OCI-LY3 (cell line): ENCODE data around the gene QKI.

Experiments used
- H2AFZ ChIP-seq: fragments of 200-600, 300-600 bp; shearing (Covaris generic); 2 replicates; pipeline ENCODE4 v1.6.0; 2014; ENCODE audit warnings: antibody characterized with exemption, low read depth, low read length
- H3K27ac ChIP-seq: fragments of 200-600, 300-600 bp; sonication (generic); 2 replicates; pipeline ENCODE4 v1.5.1; 2014; ENCODE audit warnings: mild to moderate bottlenecking, low read length, moderate library complexity, mixed read lengths
- H3K27me3 ChIP-seq: fragments of 200-600, 300-600 bp; sonication (generic); 2 replicates; pipeline ENCODE4 v1.6.1; 2014; ENCODE audit warnings: low read depth, low read length, mixed read lengths
- H3K36me3 ChIP-seq: fragments of 200-600, 300-600 bp; sonication (generic); replicated peaks from 2 replicates; pipeline ENCODE3; 2014; ENCODE audit warnings: low read depth, low read length, mixed read lengths
- H3K4me1 ChIP-seq: fragments of 300-600, 200-600 bp; sonication (generic); 2 replicates; pipeline ENCODE4 v1.6.1; 2014; ENCODE audit warnings: low read length, mixed read lengths
- H3K4me2 ChIP-seq: fragments of 200-600, 300-600 bp; sonication (generic); 2 replicates; pipeline ENCODE4 v1.6.1; 2014; ENCODE audit warnings: low read length, mixed read lengths
- H3K4me3 ChIP-seq: fragments of 300-600, 200-600 bp; sonication (generic); 2 replicates; pipeline ENCODE4 v1.5.1; 2014; ENCODE audit warnings: antibody characterized with exemption, mild to moderate bottlenecking, low read length, moderate library complexity
- H3K79me2 ChIP-seq: fragments of 300-600, 200-600 bp; shearing (Covaris generic); 2 replicates; pipeline ENCODE4 v1.6.1; 2014; ENCODE audit warnings: mild to moderate bottlenecking, low read length, mixed read lengths
- H3K9ac ChIP-seq: fragments of 300-600, 200-600 bp; shearing (Covaris generic); 2 replicates; pipeline ENCODE4 v1.6.0; 2014; ENCODE audit warnings: mild to moderate bottlenecking, low read length, moderate library complexity
- H3K9me3 ChIP-seq: fragments of 200-600, 300-600 bp; shearing (Covaris generic); 2 replicates; pipeline ENCODE4 v1.6.1; 2014; ENCODE audit warnings: low read length, mixed read lengths; ENCODE audit not compliant: insufficient read depth
- H4K20me1 ChIP-seq: fragments of 200-600, 300-600 bp; sonication (generic); 2 replicates; pipeline ENCODE4 v1.6.1; 2016; ENCODE audit warnings: low read length, mixed read lengths; ENCODE audit not compliant: insufficient read depth
- EZH2phosphoT487 ChIP-seq: fragments of 200-600 bp; shearing (Covaris generic); IDR thresholded peaks from 2 replicates; pipeline ENCODE4 v1.6.1; 2018; ENCODE audit warnings: antibody characterized with exemption, mixed run types, low read depth
- TF ChIP-seq, protein P1 (sequence below): fragments of 200-600, 300-600 bp; sonication (generic); IDR thresholded peaks from 2 replicates; pipeline ENCODE4 v1.5.1; 2014; ENCODE audit warnings: antibody characterized with exemption, low read length, low read depth

Gene QKI

DNA sequence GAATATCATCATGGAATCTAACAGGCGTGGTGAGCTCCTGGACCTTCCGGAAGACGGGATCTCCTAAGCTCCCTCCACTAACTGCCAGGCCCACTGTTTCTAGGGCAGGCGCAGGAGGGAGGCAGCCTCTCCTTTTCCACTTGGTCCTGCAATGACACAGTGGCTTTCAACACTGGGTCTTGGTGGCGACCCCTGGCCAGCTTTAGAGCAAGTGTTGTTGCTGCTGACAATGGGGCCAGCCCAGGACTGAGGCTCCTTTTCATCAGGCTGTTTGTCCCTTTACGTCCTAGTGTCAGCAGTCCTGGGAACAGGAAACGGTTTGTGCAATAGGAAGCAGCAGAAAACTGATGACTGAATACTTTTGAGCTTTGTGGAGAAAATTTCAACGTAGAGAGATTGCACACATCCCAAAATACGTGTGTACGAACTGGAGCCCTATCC, 9.7 kb upstream of the QKI start:
- Histone ChIP-seq H3K4me2 (no peak overlapping the region), H3K9ac (no peak overlapping the region)

DNA sequence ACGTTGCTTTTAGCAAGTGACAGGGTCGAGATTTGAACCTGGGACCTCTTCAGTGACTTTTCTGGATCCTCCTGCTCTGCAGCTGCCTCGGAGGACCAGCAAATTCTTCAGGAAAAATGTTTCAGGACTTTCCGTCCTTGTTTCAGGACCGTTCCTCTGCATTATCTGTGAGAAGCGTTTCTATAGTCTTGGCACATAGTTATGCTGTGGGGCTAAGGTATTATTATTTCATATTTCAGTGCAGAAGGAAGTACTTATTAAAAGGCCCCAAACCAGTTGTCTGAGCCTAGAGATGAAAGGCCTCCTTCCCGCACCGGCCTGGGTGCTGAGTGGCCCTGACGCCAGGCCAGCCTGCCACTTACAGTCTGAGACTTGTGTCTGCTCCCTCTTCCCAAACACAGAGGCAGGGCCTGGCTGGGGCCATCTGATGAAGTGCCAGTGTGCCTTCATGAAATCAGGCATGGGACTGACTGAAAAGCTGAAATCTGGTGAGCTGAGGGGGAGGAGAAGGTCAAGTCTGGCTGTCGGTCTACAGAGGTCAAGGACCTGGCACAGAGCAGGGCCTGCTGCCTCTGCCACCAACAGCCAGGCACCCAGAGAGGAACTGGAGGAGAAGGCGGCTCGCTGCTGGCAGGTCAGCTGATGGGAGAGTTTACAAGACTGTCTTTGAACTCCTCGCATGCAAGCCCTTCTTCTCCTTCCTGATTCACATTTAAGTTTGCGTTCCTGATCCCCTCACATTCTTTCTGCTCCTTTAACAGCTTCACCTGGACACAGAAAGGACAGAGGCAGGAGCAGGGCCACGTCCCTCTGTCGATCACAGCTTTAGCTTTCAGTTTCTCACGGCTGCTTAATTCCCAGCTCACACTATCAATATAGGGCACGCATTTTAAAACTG, 8.9 kb upstream of the QKI start:
- Histone ChIP-seq H3K4me3 (peak overlapping the region; percentile 58), H4K20me1 (no peaks in the 10 kb centered on the region), H3K27ac (no peak overlapping the region), H3K4me1 (no peaks in the 10 kb centered on the region), H3K36me3 (no peaks in the 10 kb centered on the region), H3K9me3 (0 out of 2 replicates have a peak, but pooled peaks cover 3% of the 10 kb centered on the region), H2AFZ (peak overlapping the region; percentile 39; the same call in 1 of the 2 replicates), H3K27me3 (no peaks in the 10 kb centered on the region), H3K9ac (peak overlapping the region; percentile 25; the same call in 1 of the 2 replicates), H3K4me2 (peak overlapping the region; percentile 59), H3K79me2 (no peaks in the 10 kb centered on the region)
- TF ChIP-seq EZH2phosphoT487: no peak
- TF ChIP-seq, protein P1, sequence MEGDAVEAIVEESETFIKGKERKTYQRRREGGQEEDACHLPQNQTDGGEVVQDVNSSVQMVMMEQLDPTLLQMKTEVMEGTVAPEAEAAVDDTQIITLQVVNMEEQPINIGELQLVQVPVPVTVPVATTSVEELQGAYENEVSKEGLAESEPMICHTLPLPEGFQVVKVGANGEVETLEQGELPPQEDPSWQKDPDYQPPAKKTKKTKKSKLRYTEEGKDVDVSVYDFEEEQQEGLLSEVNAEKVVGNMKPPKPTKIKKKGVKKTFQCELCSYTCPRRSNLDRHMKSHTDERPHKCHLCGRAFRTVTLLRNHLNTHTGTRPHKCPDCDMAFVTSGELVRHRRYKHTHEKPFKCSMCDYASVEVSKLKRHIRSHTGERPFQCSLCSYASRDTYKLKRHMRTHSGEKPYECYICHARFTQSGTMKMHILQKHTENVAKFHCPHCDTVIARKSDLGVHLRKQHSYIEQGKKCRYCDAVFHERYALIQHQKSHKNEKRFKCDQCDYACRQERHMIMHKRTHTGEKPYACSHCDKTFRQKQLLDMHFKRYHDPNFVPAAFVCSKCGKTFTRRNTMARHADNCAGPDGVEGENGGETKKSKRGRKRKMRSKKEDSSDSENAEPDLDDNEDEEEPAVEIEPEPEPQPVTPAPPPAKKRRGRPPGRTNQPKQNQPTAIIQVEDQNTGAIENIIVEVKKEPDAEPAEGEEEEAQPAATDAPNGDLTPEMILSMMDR: no peak

More for the DNA sequence above, 9.7 kb upstream of the QKI start:
- Histone ChIP-seq H3K4me1 (no peaks in the 10 kb centered on the region), H4K20me1 (no peaks in the 10 kb centered on the region), H3K79me2 (no peaks in the 10 kb centered on the region), H3K36me3 (no peaks in the 10 kb centered on the region), H3K4me3 (no peak overlapping the region), H2AFZ (no peak overlapping the region), H3K9me3 (0 out of 2 replicates have a peak, but pooled peaks cover 3% of the 10 kb centered on the region), H3K27me3 (no peaks in the 10 kb centered on the region), H3K27ac (no peak overlapping the region)
- TF ChIP-seq, protein P1: no peak
- TF ChIP-seq EZH2phosphoT487: no peak

GRCh38 chr6:163406366-163406765, 8.2 kb upstream of the QKI start:
- Histone ChIP-seq H2AFZ (0 out of 2 replicates have a peak overlapping the region, but pooled peaks have one; percentile 39), H3K27me3 (no peaks in the 10 kb centered on the region), H3K36me3 (no peaks in the 10 kb centered on the region), H3K4me3 (peak overlapping the region; percentile 58), H3K9me3 (0 out of 2 replicates have a peak, but pooled peaks cover 3% of the 10 kb centered on the region), H3K9ac (0 out of 2 replicates have a peak overlapping the region, but pooled peaks have one; percentile 25), H3K79me2 (no peaks in the 10 kb centered on the region), H3K4me1 (no peaks in the 10 kb centered on the region), H3K27ac (no peak overlapping the region), H3K4me2 (peak overlapping the region; percentile 59), H4K20me1 (no peaks in the 10 kb centered on the region)
- TF ChIP-seq, protein P1: no peak
- no peak for TF ChIP-seq EZH2phosphoT487

- Histone ChIP-seq H3K4me3 (no peak overlapping the region), H4K20me1 (no peaks in the 10 kb centered on the region), H3K79me2 (no peaks in the 10 kb centered on the region), H3K4me2 (no peak overlapping the region), H3K36me3 (no peaks in the 10 kb centered on the region), H3K9me3 (0 out of 2 replicates have a peak, but pooled peaks cover 3% of the 10 kb centered on the region), H3K27me3 (no peaks in the 10 kb centered on the region), H3K27ac (no peak overlapping the region), H2AFZ (no peak overlapping the region), H3K9ac (no peak overlapping the region), H3K4me1 (no peaks in the 10 kb centered on the region)
- TF ChIP-seq EZH2phosphoT487: no peak
- TF ChIP-seq, protein P1: no peak
These were observed 7.7 kb upstream of the QKI start for GRCh38 chr6:163406830-163407229.
